ENCODE measurements around the gene LRRC2.

GRCh38 chr3:46492890-46493547, 73.1 kb downstream of the LRRC2 start:
- TF ChIP-seq CTCF (IDR thresholded peaks at IDR 0.05) (no peak), EP300 (IDR thresholded peaks at IDR 0.05) (no peak)
